Stimulated activated CD4-positive, alpha-beta T cell treated with anti-CD3 and anti-CD28 coated beads, Interleukin-1b, Interleukin-23, amount 100 ng/mL, for 1 hour (primary cell): Measurements from ENCODE around the gene GABRG3.

Source experiments
- DNase-seq, 2 donors: peaks; one replicate each; pipeline ENCODE4 v3.0.0-alpha.2; 2020; ENCODE audit warnings: low read depth in 2 of 2

GABRG3 gene

GRCh38 chr15:27064080-27064479 lies 93.1 kb downstream of the GABRG3 start:
- no peak for DNase-seq

- no peak for DNase-seq
Observed at GRCh38 chr15:27065151-27065550, 94.2 kb downstream of the GABRG3 start.

GRCh38 chr15:27065785-27066184 lies 94.8 kb downstream of the GABRG3 start:
- no peak for DNase-seq

GRCh38 chr15:27066446-27066845 lies 95.5 kb downstream of the GABRG3 start:
- DNase-seq: no peak

GRCh38 chr15:27067175-27067574 lies 96.2 kb downstream of the GABRG3 start:
- no peak for DNase-seq

- no peak for DNase-seq
Observed at GRCh38 chr15:27070841-27071240, 99.9 kb downstream of the GABRG3 start.

- DNase-seq: no peak
Observed at GRCh38 chr15:27074179-27074578, 103.2 kb downstream of the GABRG3 start.

GRCh38 chr15:27077790-27078189 lies 106.8 kb downstream of the GABRG3 start:
- DNase-seq: no peak

- DNase-seq: no peak
Observed at GRCh38 chr15:27081676-27082418, 110.9 kb downstream of the GABRG3 start.

- DNase-seq: no peak
Observed at GRCh38 chr15:27082526-27082925, 111.5 kb downstream of the GABRG3 start.

- DNase-seq: no peak
Observed at GRCh38 chr15:27084844-27085243, 113.9 kb downstream of the GABRG3 start.

GRCh38 chr15:27086149-27086548 lies 115.2 kb downstream of the GABRG3 start:
- no peak for DNase-seq

- DNase-seq: no peak
Observed at GRCh38 chr15:27086805-27087204, 115.8 kb downstream of the GABRG3 start.

GRCh38 chr15:27087651-27088583 lies 116.9 kb downstream of the GABRG3 start:
- no peak for DNase-seq

- DNase-seq: no peak
Observed at GRCh38 chr15:27088584-27089232, 117.7 kb downstream of the GABRG3 start.

- DNase-seq: no peak
Observed at GRCh38 chr15:27089233-27089586, 118.2 kb downstream of the GABRG3 start.

GRCh38 chr15:27089676-27090075 lies 118.7 kb downstream of the GABRG3 start:
- DNase-seq: no peak

GRCh38 chr15:27091270-27091940 lies 120.4 kb downstream of the GABRG3 start:
- DNase-seq: no peak

GRCh38 chr15:27092390-27092789 lies 121.4 kb downstream of the GABRG3 start:
- DNase-seq: no peak

- no peak for DNase-seq
Observed at GRCh38 chr15:27094235-27094634, 123.3 kb downstream of the GABRG3 start.

- no peak for DNase-seq
Observed at GRCh38 chr15:27095886-27096624, 125.1 kb downstream of the GABRG3 start.
